Right atrium auricular region (tissue), 2 donors: Measurements from ENCODE around the gene CRIP2. TPM values are rescaled to one million over a fixed set of nuclear protein-coding genes. Genes with fewer than 3 reads are reported as not detected.

Source experiments
- DNase-seq: peaks from one replicate; pipeline ENCODE4 v3.0.0-alpha.2; 2019; ENCODE audit warnings: low spot score
- H3K27ac ChIP-seq, 2 donors: fragments of 200-600 bp; sonication (generic); 1 replicate in 1 of 2; 2 replicates in 1 of 2; pipeline ENCODE4 v1.5.1; 2016 to 2019
- H3K27me3 ChIP-seq, 2 donors: fragments of 200-600 bp; sonication (generic); one replicate each; pipeline versions ENCODE4 v1.5.1 to v1.6.0; 2017 to 2019
- H3K36me3 ChIP-seq: fragments of 200-600 bp; sonication (generic); one replicate; pipeline ENCODE4 v1.5.1; 2016
- H3K4me1 ChIP-seq, 2 donors: fragments of 200-600 bp; sonication (generic); one replicate each; pipeline versions ENCODE4 v1.5.1 to v1.6.0; 2017 to 2019
- H3K4me3 ChIP-seq, 2 donors: fragments of 200-600 bp; sonication (generic); 1 replicate in 1 of 2; 2 replicates in 1 of 2; pipeline ENCODE4 v1.5.1; 2017 to 2019; ENCODE audit warnings: mild to moderate bottlenecking in 1 of 2, moderate library complexity in 1 of 2
- H3K9me3 ChIP-seq, 2 donors: fragments of 200-600 bp; sonication (generic); one replicate each; pipeline ENCODE4 v1.5.1; 2019
- total RNA-seq, 2 donors: library from RNA; depleted of rRNA; stranded (reverse); fragments of >200 nt; gene quantifications; one replicate each; pipeline ENCODE4 v1.1.0, GENCODE V29; 2016
- TF ChIP-seq, protein P1 (sequence below), 2 donors: fragments of 200-600 bp; sonication (generic); IDR thresholded peaks; one replicate each; pipeline ENCODE4 v1.5.1; 2019; ENCODE audit warnings: antibody characterized with exemption in 2 of 2

Gene CRIP2
- total RNA-seq, 2 donors from 2014 or later = 831 to 1,272 TPM

- Histone ChIP-seq H3K9me3 (no peaks in the 10 kb centered on the region), H3K36me3 (no peaks in the 10 kb centered on the region)
- no peak for DNase-seq
These were observed 46.6 kb upstream of the CRIP2 start for GRCh38 chr14:105427936-105428485.

GRCh38 chr14:105430042-105430441, 44.6 kb upstream of the CRIP2 start:
- no peak overlapping the region for H3K4me3 ChIP-seq

More at GRCh38 chr14:105427936-105428485, 46.6 kb upstream of the CRIP2 start:
- H3K27me3 ChIP-seq = no peaks in the 10 kb centered on the region
- no peak overlapping the region for H3K4me3 ChIP-seq
- H3K4me1 ChIP-seq = peaks cover 0 to 21% of the 10 kb centered on the region in 2 donors
- H3K27ac ChIP-seq = no peak overlapping the region
- TF ChIP-seq, protein P1, sequence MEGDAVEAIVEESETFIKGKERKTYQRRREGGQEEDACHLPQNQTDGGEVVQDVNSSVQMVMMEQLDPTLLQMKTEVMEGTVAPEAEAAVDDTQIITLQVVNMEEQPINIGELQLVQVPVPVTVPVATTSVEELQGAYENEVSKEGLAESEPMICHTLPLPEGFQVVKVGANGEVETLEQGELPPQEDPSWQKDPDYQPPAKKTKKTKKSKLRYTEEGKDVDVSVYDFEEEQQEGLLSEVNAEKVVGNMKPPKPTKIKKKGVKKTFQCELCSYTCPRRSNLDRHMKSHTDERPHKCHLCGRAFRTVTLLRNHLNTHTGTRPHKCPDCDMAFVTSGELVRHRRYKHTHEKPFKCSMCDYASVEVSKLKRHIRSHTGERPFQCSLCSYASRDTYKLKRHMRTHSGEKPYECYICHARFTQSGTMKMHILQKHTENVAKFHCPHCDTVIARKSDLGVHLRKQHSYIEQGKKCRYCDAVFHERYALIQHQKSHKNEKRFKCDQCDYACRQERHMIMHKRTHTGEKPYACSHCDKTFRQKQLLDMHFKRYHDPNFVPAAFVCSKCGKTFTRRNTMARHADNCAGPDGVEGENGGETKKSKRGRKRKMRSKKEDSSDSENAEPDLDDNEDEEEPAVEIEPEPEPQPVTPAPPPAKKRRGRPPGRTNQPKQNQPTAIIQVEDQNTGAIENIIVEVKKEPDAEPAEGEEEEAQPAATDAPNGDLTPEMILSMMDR (IDR thresholded peaks at IDR 0.05) = no peak

DNA sequence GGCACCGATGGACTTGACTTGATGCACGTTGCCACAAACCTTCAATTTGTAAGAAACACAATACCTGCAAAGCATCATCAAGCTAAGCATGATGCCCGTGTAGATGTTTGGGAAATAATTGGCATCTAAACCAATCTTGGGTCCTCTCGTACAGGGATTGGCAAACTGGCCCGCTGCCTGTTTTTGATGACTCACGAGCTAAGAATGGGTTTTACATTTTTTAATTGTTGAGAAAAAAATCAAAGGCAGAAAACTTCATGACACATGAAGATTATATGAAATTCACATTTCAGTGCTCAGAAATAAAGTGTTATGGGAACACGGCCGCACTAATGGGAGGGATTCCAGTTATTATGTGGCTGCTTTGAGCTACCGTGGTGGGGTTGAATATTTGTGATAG, 44.1 kb upstream of the CRIP2 start:
- Histone ChIP-seq H3K36me3 (no peaks in the 10 kb centered on the region), H3K4me3 (no peak overlapping the region), H3K4me1 (peaks cover 0 to 16% of the 10 kb centered on the region in 2 donors), H3K9me3 (no peaks in the 10 kb centered on the region), H3K27me3 (no peaks in the 10 kb centered on the region), H3K27ac (no peak overlapping the region)
- DNase-seq = no peak
- TF ChIP-seq, protein P1 (IDR thresholded peaks at IDR 0.05) = no peak

More at GRCh38 chr14:105430042-105430441, 44.6 kb upstream of the CRIP2 start:
- no peaks in the 10 kb centered on the region for H3K36me3 ChIP-seq
- H3K9me3 ChIP-seq = no peaks in the 10 kb centered on the region
- no peak overlapping the region for H3K27ac ChIP-seq
- TF ChIP-seq, protein P1 (IDR thresholded peaks at IDR 0.05) = no peak
- no peak for DNase-seq
- peaks cover 0 to 16% of the 10 kb centered on the region in 2 donors for H3K4me1 ChIP-seq
- H3K27me3 ChIP-seq = no peaks in the 10 kb centered on the region

DNA sequence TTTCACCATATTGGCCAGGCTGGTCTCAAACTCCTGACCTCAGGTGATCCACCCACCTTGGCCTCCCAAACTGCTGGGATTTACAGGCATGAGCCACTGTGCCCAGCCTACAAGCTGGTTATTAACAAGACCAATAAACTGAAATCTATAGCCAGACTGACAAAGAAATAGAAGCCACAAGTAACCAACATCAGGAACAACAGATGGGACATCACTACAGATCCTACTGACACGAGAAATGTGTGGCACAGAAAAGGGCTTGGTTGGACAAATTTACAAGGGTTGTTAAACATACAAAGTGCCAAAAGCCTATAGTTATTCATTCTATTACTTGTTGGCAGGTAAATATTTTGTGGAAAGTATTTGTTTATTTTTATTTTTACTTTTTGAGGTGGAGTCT, 43.4 kb upstream of the CRIP2 start:
- peaks cover 0 to 16% of the 10 kb centered on the region in 2 donors for H3K4me1 ChIP-seq
- no peaks in the 10 kb centered on the region for H3K27me3 ChIP-seq
- no peak overlapping the region for H3K4me3 ChIP-seq
- DNase-seq = no peak
- H3K27ac ChIP-seq = no peak overlapping the region
- TF ChIP-seq, protein P1 (IDR thresholded peaks at IDR 0.05) = no peak
- H3K9me3 ChIP-seq = no peaks in the 10 kb centered on the region
- H3K36me3 ChIP-seq = no peaks in the 10 kb centered on the region

- Histone ChIP-seq H3K36me3 (no peaks in the 10 kb centered on the region), H3K4me3 (no peak overlapping the region), H3K9me3 (no peaks in the 10 kb centered on the region), H3K27ac (no peak overlapping the region), H3K4me1 (peaks cover 0 to 16% of the 10 kb centered on the region in 2 donors), H3K27me3 (no peaks in the 10 kb centered on the region)
- TF ChIP-seq, protein P1 (IDR thresholded peaks at IDR 0.05) = no peak
- DNase-seq = no peak
These were observed 42.0 kb upstream of the CRIP2 start for GRCh38 chr14:105432657-105433056.

GRCh38 chr14:105433161-105433605, 41.4 kb upstream of the CRIP2 start:
- TF ChIP-seq, protein P1 (IDR thresholded peaks at IDR 0.05) = no peak
- Histone ChIP-seq H3K36me3 (no peaks in the 10 kb centered on the region), H3K27ac (no peak overlapping the region), H3K27me3 (no peaks in the 10 kb centered on the region), H3K4me3 (no peak overlapping the region), H3K9me3 (no peaks in the 10 kb centered on the region), H3K4me1 (peaks cover 0 to 16% of the 10 kb centered on the region in 2 donors)
- DNase-seq = no peak
